DMS153 treated with DMSO at 0.1 percent for 48 hours (cell line): Measurements from ENCODE around the gene CLMN.

Experiments used
- DNase-seq: peaks from one replicate; lab custom pipeline; 2025; ENCODE audit not compliant: unreplicated experiment; lab: John Stamatoyannopoulos, UW

Gene CLMN

DNA sequence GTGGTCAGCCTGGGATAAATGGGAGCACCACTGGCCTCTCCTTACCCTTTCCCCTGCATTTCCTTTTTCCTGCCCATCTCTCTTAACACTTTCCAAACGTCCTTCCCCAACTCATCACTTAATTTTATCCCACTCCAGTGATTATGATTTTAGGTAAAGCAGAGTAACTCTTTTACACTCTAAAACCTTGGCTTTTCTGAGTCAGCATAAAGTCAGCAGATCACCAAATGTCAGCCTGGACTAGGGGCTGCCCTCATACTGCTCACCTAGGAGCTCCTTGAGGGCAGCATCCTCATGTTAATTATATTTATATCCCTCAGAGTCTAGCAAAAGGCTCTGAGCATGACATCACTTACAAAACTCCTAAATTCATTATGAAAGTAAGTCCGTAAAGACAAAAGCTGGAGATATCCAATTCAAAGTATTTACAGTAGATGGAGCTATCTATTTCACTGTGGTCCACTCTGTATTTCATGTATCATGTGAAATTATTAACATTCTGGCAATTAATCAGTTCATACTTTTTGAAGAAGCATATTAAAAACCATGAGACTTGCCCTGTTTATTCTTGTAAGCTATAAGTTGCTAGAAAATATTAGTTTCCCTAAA, 145.4 kb downstream of the CLMN start:
- DNase-seq = no peak

DNA sequence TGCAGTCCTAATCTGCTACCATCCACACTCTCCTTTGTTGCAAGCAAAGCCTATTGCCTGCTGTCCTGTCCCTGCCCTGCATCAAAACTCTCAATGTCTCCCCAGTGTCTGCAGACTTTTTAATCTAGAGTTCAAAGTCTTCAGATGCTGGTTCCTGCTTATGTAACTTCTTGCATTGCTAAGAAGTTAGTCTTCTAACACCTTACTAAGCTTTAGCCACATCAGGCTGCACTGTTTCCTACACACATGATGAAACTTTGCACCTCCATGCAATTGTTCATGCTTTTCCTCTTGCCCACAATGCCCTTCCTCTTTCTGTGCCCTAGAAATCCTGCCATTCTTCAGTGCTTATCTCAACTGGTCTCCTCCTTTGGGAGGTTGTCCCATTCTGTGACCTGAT, 146.2 kb downstream of the CLMN start:
- no peak for DNase-seq

DNA sequence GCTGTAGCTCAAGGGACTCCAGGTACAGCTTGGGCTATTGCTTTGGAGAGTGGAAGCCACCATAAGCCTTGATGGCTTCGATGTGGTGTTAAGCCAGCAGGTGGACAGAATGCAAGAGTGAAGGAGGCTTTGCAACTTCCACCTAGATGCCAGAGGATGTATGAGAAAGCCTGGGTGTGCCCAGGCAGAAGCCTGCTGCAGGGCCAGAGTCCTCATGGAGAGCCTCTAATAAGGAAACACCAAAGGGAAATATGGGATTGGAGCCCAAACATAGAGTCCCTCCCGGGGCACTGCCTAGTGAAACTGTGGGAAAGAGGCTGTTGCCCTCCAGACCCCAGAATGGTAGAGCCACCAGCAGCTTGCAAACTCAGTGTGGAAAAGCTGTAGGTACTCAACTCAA, 152.5 kb downstream of the CLMN start:
- no peak for DNase-seq

DNA sequence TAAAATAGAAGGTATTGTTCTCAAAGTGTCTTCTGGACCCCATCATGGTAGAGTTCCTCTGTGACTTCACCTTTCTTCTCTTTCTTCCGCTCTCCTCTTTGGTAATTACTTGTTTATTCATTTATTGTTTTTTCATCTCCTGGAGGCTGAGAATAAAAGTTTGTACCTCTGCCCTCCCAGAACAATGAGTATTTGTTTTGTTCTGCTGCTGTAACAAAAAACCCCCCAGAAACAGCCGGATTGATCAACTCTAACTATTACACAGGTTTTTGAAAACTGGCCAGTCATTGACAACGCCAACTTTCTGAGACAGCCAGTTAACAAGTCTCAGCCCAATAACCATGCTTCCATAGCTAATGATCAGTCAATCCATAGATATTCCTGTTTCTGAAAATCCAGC, 154.2 kb downstream of the CLMN start:
- DNase-seq = no peak

DNA sequence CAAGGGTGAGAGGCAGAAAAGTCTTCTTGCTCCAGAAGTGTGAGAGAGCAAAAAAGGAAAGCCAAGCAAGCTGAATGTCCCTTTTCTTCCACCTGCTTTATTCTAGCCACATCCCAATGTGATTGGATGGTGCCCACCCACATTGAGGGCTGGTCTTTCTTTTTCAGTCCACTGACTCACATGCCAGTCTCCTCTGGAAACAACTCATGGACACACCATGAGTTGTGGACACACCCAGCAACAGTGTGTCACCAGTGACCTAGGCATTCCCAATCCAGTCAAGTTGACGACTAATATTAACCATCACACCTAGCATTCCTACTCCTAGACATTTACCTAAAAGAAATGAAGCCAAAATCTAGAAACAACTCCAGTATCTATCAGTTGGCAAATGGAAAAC, 155.2 kb downstream of the CLMN start:
- DNase-seq = no peak

DNA sequence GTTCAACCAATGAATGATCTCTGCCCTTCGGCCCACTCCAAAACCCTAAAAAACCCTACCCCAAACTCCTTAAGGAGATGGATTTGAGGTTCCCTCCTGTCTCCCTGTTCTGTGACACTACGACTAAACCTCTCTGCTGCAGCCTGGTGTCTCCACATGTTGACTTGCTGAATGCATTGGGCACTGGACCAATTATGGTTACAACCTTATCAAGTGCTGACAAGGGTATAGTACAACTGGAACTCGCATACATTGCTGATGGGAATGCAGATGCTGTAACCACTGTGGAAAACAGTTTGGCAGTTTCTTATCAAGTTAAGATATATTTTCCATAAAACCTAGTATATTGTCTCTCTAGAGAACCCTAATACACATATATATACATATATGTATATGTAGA, 156.0 kb downstream of the CLMN start:
- no peak for DNase-seq

DNA sequence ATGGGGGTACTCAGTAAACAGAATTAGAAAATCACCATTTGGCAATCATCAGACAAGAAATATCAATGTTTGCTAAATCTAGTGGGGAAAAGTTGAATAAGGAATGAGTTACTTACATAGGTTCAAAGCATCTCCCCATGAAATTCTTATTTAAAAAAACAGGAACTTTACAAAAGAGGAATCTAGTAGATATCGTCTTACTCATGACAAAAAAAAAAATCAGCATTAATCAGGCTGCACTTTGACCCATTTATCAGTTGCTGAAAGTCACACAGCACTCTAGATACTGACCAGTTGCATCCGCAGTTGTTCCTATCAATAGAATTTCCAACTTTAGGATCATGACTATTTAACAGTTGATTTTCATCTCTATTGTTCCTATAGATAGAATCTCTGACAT, 156.6 kb downstream of the CLMN start:
- DNase-seq = no peak

DNA sequence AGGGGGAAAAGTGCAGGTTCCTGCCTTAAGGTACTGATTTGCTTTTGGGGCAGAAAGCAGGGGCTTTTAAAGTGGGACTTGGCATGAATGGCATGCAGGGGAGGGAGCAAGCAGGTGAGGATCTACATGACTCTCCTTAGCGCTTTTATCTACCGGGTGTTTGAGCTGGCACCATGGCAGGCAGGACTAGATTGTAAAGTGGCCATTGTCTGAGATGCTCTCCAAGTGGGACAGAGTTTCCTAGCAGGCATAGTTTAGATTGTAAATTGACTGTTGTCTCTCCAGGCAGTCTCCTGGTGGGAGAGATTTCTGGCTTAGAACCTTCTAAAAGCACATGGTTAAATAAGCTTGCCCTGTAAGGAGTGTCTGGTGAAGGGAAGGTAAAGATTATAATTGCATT, 157.1 kb downstream of the CLMN start:
- no peak for DNase-seq

DNA sequence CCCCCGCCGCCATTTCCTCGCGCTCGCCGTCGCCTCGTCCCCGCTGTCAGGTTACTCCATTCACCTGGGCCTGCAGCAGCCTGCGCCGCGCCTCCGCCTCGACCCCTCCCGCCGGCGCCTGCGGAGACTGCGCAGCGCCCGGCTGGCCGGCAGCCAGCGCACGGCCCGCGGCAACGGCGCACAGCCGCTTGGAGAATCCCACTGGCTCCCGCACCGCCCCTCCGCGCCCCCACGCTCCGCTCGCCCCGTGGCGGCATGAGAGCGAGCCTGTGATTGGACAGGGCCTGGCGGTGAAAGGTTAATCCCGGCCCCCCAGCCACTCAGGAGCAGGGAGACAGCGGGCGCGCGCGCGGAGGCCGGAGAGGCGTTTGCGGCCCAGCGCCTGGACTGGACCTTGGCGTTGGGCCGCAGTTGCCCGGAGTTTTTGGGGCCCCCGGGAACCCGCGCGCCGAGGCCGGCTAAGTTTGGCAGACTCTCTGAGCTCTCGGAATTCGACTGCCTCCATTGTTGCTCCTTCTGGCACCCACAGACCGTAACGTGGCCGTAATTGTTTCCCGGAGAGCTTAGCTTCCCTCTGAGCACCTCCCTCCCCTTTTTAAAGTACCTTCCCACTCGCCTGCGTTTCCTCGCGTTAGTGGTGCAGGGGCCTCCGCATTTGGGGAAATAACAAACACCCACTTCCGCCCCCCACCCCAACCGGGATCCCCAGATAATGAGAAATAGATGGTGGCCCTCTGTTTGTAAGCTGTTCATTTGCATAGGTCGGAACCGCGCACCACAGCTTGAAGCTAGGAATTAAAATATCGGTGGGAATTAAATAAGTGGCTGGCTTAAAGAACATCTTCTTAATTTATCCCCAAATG, 162.2 kb downstream of the CLMN start, which contains the start of gene DICER1:
Gene DICER1 (minus strand): TSS at position 203 of the 863 bp plus-strand sequence. CDS start 24,071 bp downstream, outside the sequence.
- peak; percentile 80 for DNase-seq

DNA sequence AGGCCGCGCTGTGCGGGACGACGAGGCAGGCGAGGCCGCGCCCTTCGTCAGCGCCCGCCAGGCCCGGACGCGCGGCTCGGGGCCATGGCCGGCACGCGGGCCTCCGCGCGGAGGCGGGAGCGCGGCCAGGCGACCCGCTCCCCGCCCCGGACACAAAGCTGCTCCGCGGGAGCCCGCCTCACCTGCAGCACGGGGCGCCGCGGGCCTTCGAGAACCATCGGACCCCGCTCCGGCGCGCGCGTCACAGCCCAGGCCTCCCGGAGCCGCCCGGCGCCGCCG, 162.7 kb downstream of the CLMN start:
- no peak for DNase-seq

DNA sequence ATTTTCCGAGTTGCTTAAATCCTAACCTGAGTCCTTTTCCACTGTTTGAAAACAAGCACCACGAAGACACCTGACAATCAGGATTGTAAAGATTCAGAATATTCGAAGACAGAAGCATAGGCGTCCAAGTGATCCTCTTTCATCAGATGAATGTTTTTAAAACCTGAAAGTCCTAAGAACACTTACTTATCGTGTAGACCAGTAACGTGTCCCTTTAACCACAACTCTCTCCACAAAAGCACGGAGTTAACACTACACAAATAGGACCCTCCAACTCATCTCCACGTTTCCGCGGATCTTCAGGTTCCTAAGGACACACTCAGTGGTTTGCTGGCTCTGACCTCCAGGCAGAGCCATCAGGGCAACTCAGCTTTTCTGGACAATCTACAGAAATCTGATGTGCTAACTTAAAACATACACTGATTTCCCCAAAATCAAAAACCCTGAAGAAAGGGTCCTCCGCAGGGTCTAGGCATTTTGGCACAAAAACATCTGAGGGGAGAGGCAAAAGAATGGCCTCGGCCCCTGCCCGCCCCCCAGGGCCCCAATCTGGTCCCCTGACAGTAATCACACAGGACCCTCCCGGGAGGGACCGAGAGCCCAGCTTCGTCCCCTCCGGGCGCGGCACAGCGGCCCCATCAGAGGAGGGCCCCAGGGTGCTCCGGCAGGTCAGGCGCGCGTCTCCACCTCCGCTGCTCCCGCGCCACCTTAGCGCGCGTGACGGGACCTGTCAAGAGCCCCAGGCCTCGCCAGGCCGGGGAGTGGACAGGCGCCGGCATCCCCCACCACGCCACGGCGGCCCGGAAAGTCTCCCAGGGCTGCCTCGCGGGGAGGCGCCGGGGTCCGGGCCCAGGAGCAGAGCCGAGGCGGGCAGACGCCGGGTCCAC, 163.3 kb downstream of the CLMN start:
- DNase-seq = no peak

DNA sequence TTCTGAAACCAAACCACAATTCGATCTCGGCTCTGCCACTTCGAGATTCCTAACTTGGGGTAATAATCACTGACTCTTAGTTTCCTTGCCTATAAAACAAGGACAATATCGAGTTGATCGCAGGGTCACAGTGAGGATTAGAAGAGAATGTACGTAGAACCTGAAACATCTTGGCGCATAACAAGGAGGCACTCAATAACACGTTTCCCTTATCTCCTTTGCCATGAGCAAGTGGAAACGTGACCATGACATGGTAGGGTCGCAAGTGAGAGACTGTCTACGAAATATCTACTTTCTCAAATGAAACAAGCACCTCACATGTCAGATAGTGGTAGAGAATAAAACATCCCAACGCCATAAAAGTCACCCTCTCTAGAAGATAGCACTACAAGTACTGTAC, 164.7 kb downstream of the CLMN start:
- no peak for DNase-seq

DNA sequence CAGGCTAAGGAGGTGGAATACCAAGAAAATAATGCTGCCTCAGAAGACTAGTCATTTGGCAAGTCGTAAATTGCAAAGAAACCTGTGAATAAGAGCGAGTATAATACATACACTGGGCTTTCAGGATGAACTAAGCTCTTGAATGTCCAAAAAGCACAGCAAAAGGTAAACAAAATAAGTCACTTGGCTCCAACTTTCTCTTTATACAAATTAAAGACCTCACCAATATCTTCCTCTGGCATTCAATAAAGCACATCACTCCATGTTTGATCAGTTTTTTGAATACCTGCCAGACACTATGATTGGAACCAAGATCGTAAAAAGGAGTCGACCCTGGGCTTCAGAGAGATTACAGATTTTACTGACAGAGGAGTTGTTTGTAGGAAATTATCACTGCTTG, 165.8 kb downstream of the CLMN start:
- no peak for DNase-seq

DNA sequence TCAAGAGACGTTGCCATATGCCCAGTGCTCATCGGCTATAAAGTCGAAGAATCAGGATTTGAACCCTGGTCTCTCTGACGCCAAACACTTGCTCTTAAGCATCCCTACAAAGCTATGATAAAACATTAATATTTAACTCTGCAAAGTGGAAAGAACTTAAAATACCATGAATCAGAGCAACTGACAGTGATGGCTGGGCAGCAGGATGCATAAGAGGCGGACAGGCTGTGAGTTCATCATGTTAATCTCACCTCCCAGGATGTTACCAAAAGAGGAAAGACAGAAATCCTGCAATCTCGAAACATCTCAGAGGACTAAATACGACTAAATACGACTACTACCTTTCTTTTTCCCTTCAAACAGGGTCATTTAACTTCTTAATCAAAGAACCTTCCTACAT, 168.1 kb downstream of the CLMN start:
- no peak for DNase-seq

DNA sequence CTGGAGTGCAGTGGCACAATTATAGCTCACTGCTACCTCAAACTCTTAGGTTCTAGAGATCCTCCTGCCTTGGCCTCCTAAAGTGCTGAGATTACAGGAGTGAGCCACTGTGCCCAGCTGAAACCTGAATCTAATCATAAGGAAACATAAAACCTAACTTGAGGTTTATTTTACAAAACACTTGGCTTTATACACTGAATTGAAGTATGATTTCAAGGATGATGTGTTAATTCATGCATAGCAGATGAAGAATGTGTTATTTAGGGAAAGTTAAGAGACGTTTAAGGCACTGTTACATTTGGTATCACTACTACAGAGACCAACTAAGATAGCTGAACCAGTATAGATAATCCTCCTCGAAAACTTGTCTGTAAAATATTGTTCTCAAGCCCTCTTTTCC, 168.8 kb downstream of the CLMN start:
- no peak for DNase-seq

DNA sequence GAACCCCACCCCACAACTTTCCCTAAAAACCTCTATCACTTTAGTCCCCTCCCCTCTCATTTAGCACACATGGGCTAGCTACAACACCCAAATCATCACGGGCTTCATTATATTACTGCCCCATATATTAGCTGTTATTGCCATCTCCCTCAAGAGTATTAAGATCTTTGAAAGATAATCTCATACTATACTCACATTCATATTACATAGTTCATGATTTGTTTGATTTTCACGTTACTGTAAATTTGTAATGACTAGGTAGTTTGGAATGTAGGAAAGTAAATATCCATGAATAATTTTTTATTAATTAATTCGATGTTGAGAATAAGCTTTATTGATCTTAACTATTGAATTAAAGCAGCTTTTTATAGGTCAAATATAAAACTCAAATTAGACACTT, 170.3 kb downstream of the CLMN start:
- no peak for DNase-seq

DNA sequence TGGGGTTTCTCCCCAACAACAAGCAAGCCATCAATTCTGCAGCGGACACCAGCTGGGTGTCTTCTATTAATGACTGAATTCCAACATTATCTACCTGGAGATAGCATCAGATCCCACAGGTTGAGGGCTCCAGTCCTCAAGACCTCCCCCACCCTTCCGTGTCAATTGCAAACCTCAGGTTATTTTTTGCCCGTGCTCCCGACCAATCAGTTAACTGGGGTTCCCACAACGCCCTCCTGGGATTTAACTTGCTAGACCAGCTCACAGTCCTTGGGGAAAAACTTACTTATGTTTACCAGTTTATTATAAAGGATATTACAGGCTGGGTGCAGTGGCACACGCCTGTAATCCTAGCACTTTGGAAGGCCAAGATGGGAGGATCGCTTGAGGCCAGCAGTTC, 172.1 kb downstream of the CLMN start:
- no peak for DNase-seq

DNA sequence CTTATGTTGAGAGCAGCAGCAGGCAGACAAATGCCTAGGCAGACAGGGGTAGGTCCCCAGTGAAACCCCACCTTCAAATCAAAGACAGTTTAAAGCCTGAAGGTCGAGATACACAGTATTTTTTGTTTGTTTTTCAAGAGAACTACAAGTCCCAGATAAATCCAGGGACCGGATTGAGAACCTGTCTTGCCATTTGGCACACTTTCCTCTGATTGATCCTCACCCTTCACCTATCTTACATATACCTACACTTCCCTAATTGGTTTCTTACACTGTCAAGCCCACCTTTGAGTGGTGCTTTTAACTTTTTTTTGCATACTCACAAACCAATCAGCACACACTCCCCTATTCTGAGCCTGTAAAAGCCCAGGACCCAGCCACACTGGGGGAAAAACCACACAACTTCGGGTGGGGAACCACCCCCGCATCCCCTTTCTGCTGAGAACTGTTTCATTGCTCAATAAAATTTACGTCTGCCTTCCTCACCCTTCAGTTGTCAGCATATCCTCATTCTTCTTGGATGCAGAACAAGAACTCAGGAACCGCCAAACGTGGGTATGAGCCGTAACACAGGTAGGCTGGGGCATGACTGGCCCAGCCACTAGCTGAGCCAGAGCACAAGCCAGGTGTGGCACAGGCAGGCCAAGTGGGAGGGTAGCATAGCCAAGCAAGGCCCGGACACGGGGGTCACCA, 173.5 kb downstream of the CLMN start:
- no peak for DNase-seq

DNA sequence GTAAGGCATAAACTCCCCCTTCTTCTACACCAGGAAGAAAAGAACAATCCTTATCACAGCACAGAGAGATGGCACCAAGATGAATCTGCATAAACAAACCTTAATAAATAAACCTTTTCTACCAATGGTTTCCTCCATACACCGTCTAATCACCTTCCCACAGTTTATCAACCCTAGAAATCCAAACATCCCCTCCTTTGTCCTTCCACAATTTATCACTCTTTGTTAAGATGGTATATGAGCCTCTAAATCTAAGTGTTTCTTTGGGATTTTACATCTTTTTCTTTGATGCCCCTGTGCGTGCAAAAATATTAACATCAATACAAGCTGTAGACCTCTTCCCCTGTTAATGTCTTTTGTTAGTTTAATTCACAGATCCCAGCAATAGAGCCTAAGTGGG, 174.9 kb downstream of the CLMN start:
- DNase-seq = no peak

DNA sequence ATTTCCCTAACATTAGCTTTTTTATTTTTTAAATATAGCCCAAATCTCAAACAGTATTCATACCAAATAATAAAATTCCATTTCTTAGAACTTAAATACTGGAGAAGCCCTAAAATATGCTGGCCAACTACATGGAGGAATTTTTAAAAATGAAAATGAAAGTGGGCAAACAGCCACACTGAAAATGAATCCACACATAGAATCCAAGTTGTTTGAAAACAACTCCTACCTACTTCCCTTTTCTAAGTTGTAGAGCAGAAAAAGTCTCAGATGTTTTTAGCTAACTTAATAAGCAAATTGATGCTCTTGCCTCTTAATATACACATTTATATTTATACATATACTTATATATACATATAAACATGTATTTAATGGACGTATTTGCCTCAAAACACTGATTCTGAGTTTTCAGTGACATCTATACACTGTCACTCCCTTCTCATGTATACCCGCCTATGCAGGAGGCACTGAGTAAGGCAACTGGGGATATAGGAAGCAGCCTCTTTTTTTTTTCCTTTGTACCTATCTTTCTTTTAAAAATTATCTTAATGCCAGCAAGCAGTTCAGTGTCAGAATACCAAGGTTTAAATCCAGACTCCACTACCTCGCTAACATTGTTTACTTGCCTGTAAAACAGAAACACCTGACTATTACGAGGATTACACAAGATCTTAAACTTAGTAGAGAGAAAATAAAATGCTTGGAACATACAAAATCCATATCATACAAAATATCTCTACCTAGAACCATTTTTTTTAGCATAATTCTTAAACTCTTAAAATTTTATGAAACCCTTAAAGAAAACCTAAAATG, 175.7 kb downstream of the CLMN start:
- no peak for DNase-seq

DNA sequence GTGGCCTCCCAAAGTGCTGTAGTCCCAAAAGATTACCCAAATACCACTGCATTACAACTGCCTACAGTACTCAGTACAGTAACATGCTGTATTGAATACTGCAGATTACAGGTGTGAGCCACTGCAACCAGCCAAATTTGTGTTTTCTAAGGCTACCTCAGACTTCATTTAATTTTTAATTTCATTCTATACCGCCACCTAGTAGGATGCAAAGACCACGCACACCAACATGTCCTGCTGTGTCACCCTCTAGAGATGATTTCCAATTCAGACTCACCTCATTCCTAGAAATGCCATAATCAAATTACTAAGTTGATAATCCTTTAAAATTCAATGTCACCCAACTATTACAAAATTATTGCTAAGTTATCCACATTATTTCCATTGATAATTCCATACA, 177.5 kb downstream of the CLMN start:
- DNase-seq = no peak
